Activated CD8-positive, alpha-beta memory T cell treated with anti-CD3 and anti-CD28 coated beads for 1 hour (primary cell): Measurements from ENCODE around the gene RAB5B.
A peak's percentile ranks its signal among the peaks of the same experiment; 100 is the strongest.
"Not testable (repeated sequence)": the region's sequence is repeated elsewhere in the genome, so short reads cannot be mapped to it uniquely, and the experiment has no call there.

Experiments
- DNase-seq, 2 donors: peaks; one replicate each; pipeline ENCODE4 v3.0.0-alpha.2; 2020; ENCODE audit warnings: low read depth in 1 of 2; ENCODE audit errors: extremely low read depth in 1 of 2

The RAB5B gene

GRCh38 chr12:55982319-55982936 is 8.6 kb downstream of the RAB5B start:
- DNase-seq = no peak

GRCh38 chr12:55983232-55983842 is 9.5 kb downstream of the RAB5B start:
- DNase-seq = no peak

GRCh38 chr12:55984861-55985260 is 11.0 kb downstream of the RAB5B start:
- no peak for DNase-seq

- no peak for DNase-seq
Observed at GRCh38 chr12:55985341-55985740, 11.5 kb downstream of the RAB5B start.

- DNase-seq = not testable (repeated sequence)
Observed at GRCh38 chr12:55985976-55986375, 12.1 kb downstream of the RAB5B start.

- no peak for DNase-seq
Observed at GRCh38 chr12:55991110-55991509, 17.2 kb downstream of the RAB5B start.

- DNase-seq = no peak
Observed at GRCh38 chr12:55993230-55993853, 19.5 kb downstream of the RAB5B start.

GRCh38 chr12:55995366-55995765 is 21.5 kb downstream of the RAB5B start:
- no peak for DNase-seq

- peak; percentile 28 to 37 for DNase-seq
Observed at GRCh38 chr12:55996201-55996714, 22.4 kb downstream of the RAB5B start.

GRCh38 chr12:55996715-55997534 is 23.0 kb downstream of the RAB5B start, which contains the start of gene SUOX:
Gene SUOX, plus strand, starts transcription at chr12:55997276. Its CDS starts 4,946 bp downstream, at chr12:56002222.
- no peak for DNase-seq

GRCh38 chr12:55997535-55997859 is 23.6 kb downstream of the RAB5B start:
- DNase-seq = no peak

GRCh38 chr12:55999522-55999921 is 25.6 kb downstream of the RAB5B start:
- not testable (repeated sequence) for DNase-seq

GRCh38 chr12:55999999-56000540 is 26.2 kb downstream of the RAB5B start:
- DNase-seq = not testable (repeated sequence)

- DNase-seq = no peak
Observed at GRCh38 chr12:56001487-56002100, 27.7 kb downstream of the RAB5B start.

GRCh38 chr12:56003376-56003775 is 29.5 kb downstream of the RAB5B start:
- not testable (repeated sequence) for DNase-seq

GRCh38 chr12:56004211-56004610 is 30.3 kb downstream of the RAB5B start:
- DNase-seq = no peak

GRCh38 chr12:56007564-56008559 is 34.0 kb downstream of the RAB5B start:
- DNase-seq = peak; percentile 29 to 66

- no peak for DNase-seq
Observed at GRCh38 chr12:56010111-56010570, 36.3 kb downstream of the RAB5B start.

GRCh38 chr12:56011509-56012090 is 37.7 kb downstream of the RAB5B start:
- DNase-seq = no peak
